ENCODE results near the gene PLEKHA1.

DNA sequence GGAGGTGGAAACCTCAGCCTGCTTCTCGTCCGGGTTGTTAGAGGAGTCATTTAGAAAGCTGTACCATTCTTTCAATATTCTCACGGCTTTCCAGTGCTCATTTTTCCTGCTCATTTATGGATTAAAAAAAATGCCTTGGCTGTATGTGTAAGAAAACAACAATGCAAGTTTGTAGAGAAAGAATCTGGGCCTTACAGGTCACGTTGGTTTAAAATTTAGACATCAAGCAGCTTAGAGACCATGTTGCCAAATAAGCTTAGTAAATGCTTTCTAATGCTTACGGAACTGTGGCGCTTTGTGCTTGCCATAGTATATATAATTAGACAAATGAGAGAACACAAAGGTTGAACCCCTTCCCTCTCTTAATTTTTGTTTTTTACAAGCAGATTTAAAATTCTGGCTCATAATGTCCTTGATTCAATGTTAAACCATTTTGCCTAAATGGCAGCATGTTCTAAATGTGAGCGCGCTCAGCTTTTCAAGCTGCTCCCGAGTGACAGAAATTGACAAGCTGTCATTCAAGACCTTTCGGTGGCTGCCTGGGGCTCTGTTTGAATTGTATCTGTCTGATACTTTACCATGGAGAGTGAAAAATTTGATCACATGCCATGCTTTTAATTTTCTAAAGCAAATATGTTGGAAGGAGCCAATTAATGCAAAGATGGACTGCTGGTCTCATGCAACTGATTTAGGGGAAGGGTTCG, 81.0 kb downstream of the PLEKHA1 start:
- TF ChIP-seq CTCF (IDR thresholded peaks at IDR 0.05) (no peak), POLR2A (IDR thresholded peaks at IDR 0.05) (no peak)

Data from adrenal gland (tissue), 5 donors.